GM12864 (cell line): ENCODE data around the gene TMEM147.

Experiments used
- DNase-seq: peaks from one replicate; pipeline ENCODE4 v3.0.0-alpha.2; 2011; ENCODE audit warnings: low read depth
- H3K4me3 ChIP-seq: 2 replicates; pipeline ENCODE4 v1.5.1; 2011; ENCODE audit warnings: mild to moderate bottlenecking, low read depth, low read length, control low read depth
- CTCF ChIP-seq: IDR thresholded peaks from 2 replicates; pipeline ENCODE4 v1.5.1; 2011; ENCODE audit warnings: low read depth, mild to moderate bottlenecking, moderate library complexity, low read length, control low read depth, inconsistent platforms; ENCODE audit errors: missing control alignments

Gene TMEM147

GRCh38 chr19:35563207-35563829 is 17.9 kb downstream of the TMEM147 start, which contains the start of gene ATP4A:
Gene ATP4A (minus strand): TSS chr19:35563658. CDS start chr19:35563629, 29 bp downstream.
- no peak within 1 kb of the TSS for H3K4me3 ChIP-seq
- no peak for DNase-seq
- no peak for TF ChIP-seq CTCF

- DNase-seq = no peak
- no peak overlapping the region for H3K4me3 ChIP-seq
- no peak for TF ChIP-seq CTCF
These were observed 19.8 kb downstream of the TMEM147 start for GRCh38 chr19:35565016-35565856.

- H3K4me3 ChIP-seq = no peak overlapping the region
- no peak for TF ChIP-seq CTCF
- no peak for DNase-seq
These were observed 21.3 kb downstream of the TMEM147 start for GRCh38 chr19:35566738-35567137.

- no peak for TF ChIP-seq CTCF
- H3K4me3 ChIP-seq = no peak overlapping the region
- DNase-seq = no peak
These were observed 23.9 kb downstream of the TMEM147 start for GRCh38 chr19:35569281-35569781.

GRCh38 chr19:35571406-35571965 is 26.1 kb downstream of the TMEM147 start:
- DNase-seq = no peak
- no peak overlapping the region for H3K4me3 ChIP-seq
- TF ChIP-seq CTCF = no peak

- DNase-seq = no peak
- no peak for TF ChIP-seq CTCF
- H3K4me3 ChIP-seq = no peak overlapping the region
These were observed 32.5 kb downstream of the TMEM147 start for GRCh38 chr19:35577918-35578317.
